ENCODE data around the gene CDK6. TPM values are rescaled to one million over a fixed set of nuclear protein-coding genes. Genes with fewer than 3 reads are reported as not detected.

Gene CDK6
- total RNA-seq, 2 donors from 2014 or later: 28.5 to 36.6 TPM

GRCh38 chr7:92837000-92837749, 802 bp upstream of the CDK6 start:
- Histone ChIP-seq H3K9me3 (ENCODE audit: control insufficient read depth, low read length) (no peaks in the 10 kb centered on the region), H3K36me3 (ENCODE audit: control insufficient read depth, insufficient read depth, low read length) (peaks cover 2% of the 10 kb centered on the region), H3K4me3 (ENCODE audit: low read length) (peak overlapping the region; percentile 95), H3K4me1 (ENCODE audit: control insufficient read depth, insufficient read depth, low read length) (peaks cover 7% of the 10 kb centered on the region), H3K9ac (ENCODE audit: extremely low read depth, low read length, poor library complexity, severe bottlenecking) (peak overlapping the region; percentile 64), H3K27me3 (ENCODE audit: control insufficient read depth, insufficient read depth, low read length, poor library complexity, severe bottlenecking) (no peaks in the 10 kb centered on the region), H3K27ac (ENCODE audit: low read depth, low read length) (no peak overlapping the region)
- Mint-ChIP-seq H3K4me3 (peak overlapping the region; percentile 87), H3K4me1 (peaks cover 16% of the 10 kb centered on the region), H3K9me3 (no peaks in the 10 kb centered on the region), H3K36me3 (ENCODE audit: low read depth) (peaks cover 2% of the 10 kb centered on the region), H3K27ac (peak overlapping the region; percentile 54), H3K27me3 (ENCODE audit: insufficient read depth) (peaks cover 11% of the 10 kb centered on the region)
- WGBS, 2 experiments (ENCODE audit: insufficient coverage in 1 of 2, insufficient read length in 1 of 2): 0% methylated on average over 1 to 16 of the region's 16 CpGs
- no peak for DNase-seq
- TF ChIP-seq CTCF (conservative IDR thresholded peaks at IDR 0.05): no peak

GRCh38 chr7:92835851-92836488, 403 bp downstream of the CDK6 start:
- Histone ChIP-seq H3K9ac (ENCODE audit: extremely low read depth, low read length, poor library complexity, severe bottlenecking) (peak overlapping the region; percentile 62), H3K4me3 (ENCODE audit: low read length) (peak overlapping the region; percentile 95), H3K27ac (ENCODE audit: low read depth, low read length) (peak overlapping the region; percentile 87), H3K9me3 (ENCODE audit: control insufficient read depth, low read length) (no peaks in the 10 kb centered on the region), H3K4me1 (ENCODE audit: control insufficient read depth, insufficient read depth, low read length) (peaks cover 7% of the 10 kb centered on the region), H3K36me3 (ENCODE audit: control insufficient read depth, insufficient read depth, low read length) (peaks cover 14% of the 10 kb centered on the region), H3K27me3 (ENCODE audit: control insufficient read depth, insufficient read depth, low read length, poor library complexity, severe bottlenecking) (no peaks in the 10 kb centered on the region)
- Mint-ChIP-seq H3K36me3 (ENCODE audit: low read depth) (peaks cover 2% of the 10 kb centered on the region), H3K9me3 (no peaks in the 10 kb centered on the region), H3K4me1 (peaks cover 27% of the 10 kb centered on the region), H3K27me3 (ENCODE audit: insufficient read depth) (peaks cover 7% of the 10 kb centered on the region), H3K27ac (peak overlapping the region; percentile 88), H3K4me3 (peak overlapping the region; percentile 87)
- no peak for DNase-seq
- WGBS, 2 experiments (ENCODE audit: insufficient coverage in 1 of 2, insufficient read length in 1 of 2): 0% methylated on average over 7 to 31 of the region's 32 CpGs
- TF ChIP-seq CTCF (conservative IDR thresholded peaks at IDR 0.05): no peak

- Histone ChIP-seq H3K4me1 (ENCODE audit: control insufficient read depth, insufficient read depth, low read length) (peaks cover 10% of the 10 kb centered on the region), H3K27me3 (ENCODE audit: control insufficient read depth, insufficient read depth, low read length, poor library complexity, severe bottlenecking) (no peaks in the 10 kb centered on the region), H3K4me3 (ENCODE audit: low read length) (peak overlapping the region; percentile 95), H3K9me3 (ENCODE audit: control insufficient read depth, low read length) (no peaks in the 10 kb centered on the region), H3K27ac (ENCODE audit: low read depth, low read length) (peak overlapping the region; percentile 87), H3K9ac (ENCODE audit: extremely low read depth, low read length, poor library complexity, severe bottlenecking) (peak overlapping the region; percentile 62), H3K36me3 (ENCODE audit: control insufficient read depth, insufficient read depth, low read length) (peaks cover 17% of the 10 kb centered on the region)
- WGBS, 2 experiments (ENCODE audit: insufficient coverage in 1 of 2, insufficient read length in 1 of 2): 0% methylated on average over 4 to 40 of the region's 43 CpGs
- Mint-ChIP-seq H3K4me1 (peaks cover 30% of the 10 kb centered on the region), H3K36me3 (ENCODE audit: low read depth) (peaks cover 2% of the 10 kb centered on the region), H3K9me3 (no peaks in the 10 kb centered on the region), H3K27me3 (ENCODE audit: insufficient read depth) (peaks cover 5% of the 10 kb centered on the region), H3K4me3 (peak overlapping the region; percentile 87), H3K27ac (peak overlapping the region; percentile 88)
- DNase-seq: peak; percentile 91
- no peak for TF ChIP-seq CTCF (conservative IDR thresholded peaks at IDR 0.05)
Measured at GRCh38 chr7:92835261-92835850, 1.0 kb downstream of the CDK6 start.
